K562 (cell line): ENCODE results near the gene CHCHD1. TPM values are rescaled to one million over a fixed set of nuclear protein-coding genes. Genes with fewer than 3 reads are reported as not detected.

Source experiments
- ATF7 ChIP-seq: fragments of 450-650 bp; IDR thresholded peaks from 2 replicates; pipeline ENCODE4 v1.7.1; 2014; ENCODE audit warnings: mild to moderate bottlenecking, moderate library complexity
- CTCFL ChIP-seq: IDR thresholded peaks from 2 replicates; pipeline ENCODE4 v1.6.1; 2011; ENCODE audit warnings: borderline replicate concordance, low read depth, mild to moderate bottlenecking, moderate library complexity, low read length; ENCODE audit not compliant: insufficient read depth, poor library complexity, severe bottlenecking
- EGR1 ChIP-seq: fragments of 450-650 bp; conservative IDR thresholded peaks from 2 replicates; pipeline ENCODE4 v1.6.1; 2017; ENCODE audit warnings: mild to moderate bottlenecking
- ELF4 ChIP-seq: fragments of 450-650 bp; formaldehyde crosslinking; IDR thresholded peaks from 2 replicates; pipeline ENCODE4 v1.4.0; 2022; ENCODE audit warnings: missing genetic modification characterization
- FOXA1 ChIP-seq: fragments of 450-650 bp; IDR thresholded peaks from 2 replicates; pipeline ENCODE4 v1.6.1; 2016; ENCODE audit warnings: mild to moderate bottlenecking, borderline replicate concordance
- HNRNPL ChIP-seq: fragments of 200-400 bp; formaldehyde crosslinking; IDR thresholded peaks from 2 replicates; pipeline ENCODE4 v1.6.1; 2017; ENCODE audit warnings: low read depth, mild to moderate bottlenecking, low read length
- MYC ChIP-seq, 2 experiments: fragments of 250-450 bp in 1 of 2; sonication (Bioruptor Pico) in 1 of 2; IDR thresholded peaks; 2 replicates each; pipeline versions ENCODE4 v1.5.1 to v1.6.1; 2012 to 2021; ENCODE audit warnings: low read depth in 2 of 2, borderline replicate concordance in 1 of 2, improper control_type of control experiment in 1 of 2, low read length in 1 of 2, mild to moderate bottlenecking in 1 of 2, moderate library complexity in 1 of 2
- NCOA2 ChIP-seq, 2 experiments: fragments of 450-650 bp; IDR thresholded peaks; 2 replicates each; pipeline ENCODE4 v1.6.1; 2018; ENCODE audit warnings: mild to moderate bottlenecking in 2 of 2, moderate library complexity in 1 of 2; ENCODE audit not compliant: partially characterized antibody in 2 of 2
- NR2C1 ChIP-seq, 2 experiments: fragments of 450-650 bp; IDR thresholded peaks; 2 replicates each; pipeline ENCODE4 v1.6.1; 2017; ENCODE audit warnings: mild to moderate bottlenecking in 2 of 2, antibody characterized with exemption in 1 of 2, inconsistent platforms in 1 of 2, missing compliant biosample characterization in 1 of 2, missing genetic modification characterization in 1 of 2
- OTX1 ChIP-seq: fragments of 450-650 bp; formaldehyde crosslinking; IDR thresholded peaks from 2 replicates; pipeline ENCODE4 v1.4.0; 2022; ENCODE audit warnings: mild to moderate bottlenecking
- POLR2AphosphoS2 ChIP-seq: IDR thresholded peaks from 2 replicates; pipeline ENCODE4 v1.6.1; 2012; ENCODE audit warnings: low read length, improper control_type of control experiment
- POLR2H ChIP-seq: IDR thresholded peaks from 2 replicates; pipeline ENCODE4 v1.6.1; 2016; ENCODE audit warnings: missing genetic modification characterization, low read depth, mild to moderate bottlenecking, control low read depth, missing compliant biosample characterization, moderate library complexity
- PREB ChIP-seq: sonication (generic); formaldehyde crosslinking; IDR thresholded peaks from 2 replicates; pipeline ENCODE4 v1.8.1; 2023; ENCODE audit warnings: mild to moderate bottlenecking, missing genetic modification reagents
- PRPF4 ChIP-seq: fragments of 200-400 bp; formaldehyde crosslinking; IDR thresholded peaks from one replicate; pipeline ENCODE4 v1.6.1; 2017; ENCODE audit warnings: low read length, low read depth, mild to moderate bottlenecking; ENCODE audit not compliant: insufficient read depth, poor library complexity, severe bottlenecking
- SIRT6 ChIP-seq: IDR thresholded peaks from one replicate; pipeline ENCODE4 v1.6.1; 2012; ENCODE audit warnings: low read depth, mild to moderate bottlenecking, control low read depth, inconsistent platforms, low read length, moderate library complexity
- SMAD3 ChIP-seq: fragments of 450-650 bp; formaldehyde crosslinking; conservative IDR thresholded peaks from 2 replicates; pipeline ENCODE4 v1.4.0; 2020; ENCODE audit warnings: mild to moderate bottlenecking
- STAT5B ChIP-seq: fragments of 250-450 bp; sonication (Bioruptor Pico); IDR thresholded peaks from 2 replicates; pipeline ENCODE4 v1.8.0; 2021; ENCODE audit warnings: mild to moderate bottlenecking, inconsistent platforms
- SUPT5H ChIP-seq: fragments of 450-650 bp; IDR thresholded peaks from 2 replicates; pipeline ENCODE4 v1.6.1; 2016
- TBL1XR1 ChIP-seq, 2 experiments: IDR thresholded peaks; 2 replicates each; pipeline ENCODE4 v1.6.1; 2012; ENCODE audit warnings: improper control_type of control experiment in 2 of 2, low read length in 2 of 2, mild to moderate bottlenecking in 1 of 2
- XRCC3 ChIP-seq: fragments of 450-650 bp; IDR thresholded peaks from 2 replicates; pipeline ENCODE4 v1.6.1; 2017; ENCODE audit warnings: mild to moderate bottlenecking, moderate library complexity
- ZC3H8 ChIP-seq: fragments of 450-650 bp; IDR thresholded peaks from 2 replicates; pipeline ENCODE4 v1.6.1; 2017
- ZNF143 ChIP-seq: sonication (generic); formaldehyde crosslinking; IDR thresholded peaks from 2 replicates; pipeline ENCODE4 v1.9.0; 2022; ENCODE audit warnings: mild to moderate bottlenecking, missing genetic modification reagents
- ZNF583 ChIP-seq: fragments of 250-450 bp; sonication (Bioruptor Pico); IDR thresholded peaks from 2 replicates; pipeline ENCODE4 v1.4.0; 2020
- polyA plus RNA-seq, 8 experiments: library from polyadenylated mRNA; depleted of rRNA in 4 of 8; stranded (reverse) in 5 of 8; unstranded in 3 of 8; fragments of >200 nt; fragmentation: Nextera tagmentation in 2 of 8; fragmentation: Illumina TruSeq in 1 of 8; extraction: Ambion mirVana in 2 of 8; extraction: Trizol in 1 of 8; gene quantifications; 2 replicates each; pipeline versions ENCODE4 v1.2.1 to v1.2.3, GENCODE V29; 2011 to 2014; ENCODE audit warnings: inconsistent platforms in 1 of 8, missing spikeins in 1 of 8
- total RNA-seq, 7 experiments: library from RNA; depleted of rRNA in 6 of 7; stranded (reverse); fragments of >200 nt in 6 of 7; fragmentation: Illumina TruSeq in 2 of 7; extraction: Trizol in 2 of 7; gene quantifications; 2 replicates each; pipeline versions ENCODE4 v1.2.1 to v1.2.3, GENCODE V29; 2011 to 2021; ENCODE audit warnings: low replicate concordance in 1 of 7

The CHCHD1 gene
- total and polyA plus RNA-seq, 9 of the 15 experiments (the other 6 are each of a cell fraction or from before 2014, with no cell fraction given): 52.9 to 126 (median 83.4) TPM

GRCh38 chr10:73799899-73800559, 18.2 kb downstream of the CHCHD1 start (continued):
- TF ChIP-seq NCOA2 (IDR thresholded peaks at IDR 0.05; ENCODE audit: partially characterized antibody in 2 of 2) (no peak), ZNF583 (CRISPR knock-in tag) (no peak), NR2C1 (IDR thresholded peaks at IDR 0.05) (no peak), NR2C1 (tag; IDR thresholded peaks at IDR 0.05) (no peak), SIRT6 (no peak), ATF7 (no peak), SUPT5H (peak; percentile 61), PREB (CRISPR knock-in tag) (no peak), OTX1 (CRISPR knock-in tag) (peak; percentile 86), CTCFL (no peak), STAT5B (CRISPR knock-in tag) (no peak), EGR1 (no peak), HNRNPL (no peak), ELF4 (peak; percentile 65; the same call in 1 of the 2 replicates), POLR2H (tag) (peak; percentile 48; the same call in 1 of the 2 replicates), MYC (IDR thresholded peaks at IDR 0.05; ENCODE audit: low read depth, low read length) (no peak), MYC (CRISPR knock-in tag; IDR thresholded peaks at IDR 0.05; ENCODE audit: borderline replicate concordance, low read depth) (no peak), ZNF143 (CRISPR knock-in tag) (no peak), PRPF4 (no peak), POLR2AphosphoS2 (peak; percentile 33; the same call in 1 of the 2 replicates), TBL1XR1 (IDR thresholded peaks at IDR 0.05; ENCODE audit: low read length in 2 of 2) (no peak), SMAD3 (no peak), ZC3H8 (no peak), FOXA1 (no peak), XRCC3 (no peak)
